Hematopoietic multipotent progenitor cell treated with erythropoietin and hydrocortisone succinate and interleukin-3 and kit ligand, for 17 days (in vitro differentiated cells): ENCODE measurements around the gene GSTO2.

Source experiments
- DNase-seq: peaks from one replicate; pipeline ENCODE4 v3.0.0-alpha.2; 2015; ENCODE audit warnings: low spot score

Gene GSTO2

DNA sequence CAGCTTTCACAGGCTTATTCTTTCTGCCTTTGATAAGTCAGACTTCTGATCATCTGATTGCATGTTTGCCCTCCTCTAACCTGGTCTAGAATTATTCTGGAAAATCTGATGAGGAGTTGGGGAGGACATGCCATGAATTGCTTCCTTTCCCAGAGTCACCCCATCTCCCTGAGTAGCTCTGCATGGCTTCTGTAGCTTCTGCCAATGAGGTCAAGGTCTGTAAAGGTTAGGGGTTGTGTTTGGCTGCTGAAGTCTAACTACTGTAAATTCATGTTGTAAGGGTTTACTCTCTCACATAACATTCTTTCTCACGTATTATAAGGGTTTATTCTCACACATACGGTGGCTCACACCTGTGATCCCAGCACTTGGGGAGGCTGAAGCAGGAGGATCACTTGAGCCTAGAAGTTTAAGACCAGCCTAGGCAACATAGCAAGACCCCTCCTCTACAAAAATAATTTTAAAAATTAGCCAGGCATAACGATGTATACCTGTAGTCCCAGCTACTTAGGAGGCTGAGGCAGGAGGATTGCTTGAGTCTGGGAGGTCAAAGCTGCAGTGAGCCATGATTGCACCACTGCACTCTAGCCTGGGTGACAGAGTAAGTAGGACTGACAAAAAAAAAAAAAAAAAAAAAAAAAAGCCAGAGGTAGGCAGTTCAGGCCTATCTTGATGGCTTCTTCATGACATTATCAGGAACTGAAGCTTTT is 10.7 kb downstream of the GSTO2 start:
- no peak for DNase-seq

DNA sequence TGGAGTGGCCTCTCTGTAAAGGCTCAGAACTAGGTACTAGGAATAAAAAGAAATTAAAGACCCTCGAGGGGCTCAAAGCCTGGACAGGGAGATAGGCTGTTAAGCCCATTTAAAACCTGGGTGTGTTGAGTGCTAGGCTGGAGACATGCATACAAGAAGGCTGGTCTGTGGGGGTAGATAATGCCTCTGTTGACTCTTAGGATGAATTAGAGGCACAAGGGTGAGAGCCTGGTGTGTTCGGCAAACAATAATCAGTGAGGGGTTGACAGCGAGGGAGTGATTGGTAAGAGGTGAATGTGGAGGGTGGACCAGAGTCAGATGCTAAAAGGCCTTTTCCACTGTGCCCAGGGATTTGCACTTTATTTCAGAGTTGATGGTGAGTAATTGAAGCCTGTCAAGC is 12.7 kb downstream of the GSTO2 start:
- DNase-seq: no peak

DNA sequence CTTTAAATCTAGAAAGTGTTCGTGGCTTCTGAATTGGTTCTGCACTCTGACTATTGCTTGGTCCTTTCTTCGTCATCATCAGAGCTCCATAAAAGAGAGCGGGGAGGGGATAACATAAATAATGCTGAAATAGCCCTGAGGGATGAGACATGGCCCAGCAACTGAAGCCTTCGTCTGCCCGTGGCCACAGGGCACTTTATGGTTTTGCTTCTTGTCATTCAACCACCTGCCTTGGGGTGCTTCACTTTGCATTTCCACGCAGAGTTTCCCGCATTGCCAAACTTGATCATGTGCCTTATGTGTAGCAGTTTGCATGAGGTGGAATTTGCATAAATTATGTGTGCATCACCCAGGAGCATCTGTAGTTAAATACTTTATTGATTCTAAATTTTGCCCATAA is 15.9 kb downstream of the GSTO2 start:
- DNase-seq: no peak

DNA sequence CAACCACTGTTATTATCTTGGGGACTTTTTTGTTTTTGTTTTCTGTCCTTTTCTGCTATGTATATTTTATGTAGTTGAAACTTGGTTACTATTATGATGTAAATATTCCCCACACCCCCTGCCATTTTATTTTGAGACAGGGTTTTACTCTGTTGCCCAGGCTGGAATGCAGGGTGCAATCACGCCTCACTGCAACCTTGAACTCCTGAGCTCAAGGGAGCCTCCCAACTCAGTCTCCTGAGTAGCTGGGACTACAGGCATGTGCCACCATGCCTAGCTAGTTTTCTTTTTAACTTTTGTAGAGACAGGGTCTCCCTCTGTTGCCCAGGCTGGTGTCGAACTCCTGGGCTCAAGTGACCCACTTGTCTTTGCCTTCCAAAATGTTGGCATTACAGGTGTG is 18.0 kb downstream of the GSTO2 start:
- DNase-seq: no peak

DNA sequence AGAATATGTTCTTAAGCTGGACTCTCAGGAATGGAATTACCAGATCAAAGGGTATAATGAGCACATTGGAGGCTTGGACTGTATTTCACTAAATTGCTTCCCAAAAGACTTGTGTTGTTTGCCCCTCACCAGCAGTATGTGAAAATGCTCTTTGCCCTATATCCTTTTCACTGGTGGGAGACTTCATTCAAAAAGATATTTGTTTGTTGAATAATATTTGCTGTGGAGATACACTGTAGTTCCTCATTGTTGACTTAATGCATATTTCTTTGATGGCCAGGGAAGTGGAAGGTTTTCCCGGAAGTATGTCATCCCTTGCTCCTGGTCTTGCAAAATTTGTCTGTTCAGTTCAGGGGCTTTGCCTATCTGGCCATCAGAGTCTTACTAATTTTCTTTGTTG is 19.4 kb downstream of the GSTO2 start:
- no peak for DNase-seq

DNA sequence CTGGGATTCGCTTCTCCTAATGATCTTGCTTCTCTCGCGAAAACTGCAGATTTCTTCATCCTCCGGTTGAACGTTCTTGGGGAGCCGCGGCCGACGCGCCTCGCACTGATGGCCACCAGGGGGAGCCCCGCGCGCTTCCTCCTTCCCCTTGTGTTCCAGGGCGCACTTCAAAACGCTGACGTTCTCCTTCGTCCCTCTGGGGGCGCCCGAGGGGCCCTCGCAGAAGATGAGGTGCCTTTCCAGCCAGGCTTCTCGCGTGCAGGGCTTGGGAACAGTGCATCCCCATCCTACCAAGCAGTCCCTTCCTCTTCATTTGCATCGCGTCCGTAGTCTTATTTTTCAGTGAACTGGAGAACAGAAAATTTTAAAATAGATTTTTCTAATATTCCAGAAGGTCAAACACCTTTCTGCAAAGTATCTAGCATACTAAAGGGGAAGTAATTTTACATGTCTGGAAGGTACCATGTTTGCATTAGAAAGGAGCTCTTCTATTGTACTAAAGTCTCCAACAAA is 22.5 kb downstream of the GSTO2 start:
- peak; percentile 91 for DNase-seq

DNA sequence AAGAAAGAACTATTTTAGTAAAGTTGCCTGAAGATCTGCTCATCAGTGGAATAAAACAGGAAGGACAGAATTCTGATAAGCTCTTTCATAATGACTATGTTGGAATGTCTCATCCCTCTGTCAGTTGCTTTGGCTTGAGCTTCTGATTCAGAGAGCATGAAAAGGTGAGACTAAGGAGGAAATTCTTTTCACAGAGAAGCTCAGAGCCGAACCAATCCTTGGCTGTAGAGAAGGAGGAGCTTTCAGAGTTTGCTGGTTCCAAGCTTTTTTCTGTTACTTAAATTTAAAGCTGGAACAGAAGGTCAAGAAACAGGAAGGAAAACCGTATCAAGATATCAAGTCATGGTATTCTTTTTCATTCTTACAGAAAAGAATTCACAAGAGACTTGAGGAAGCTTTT is 24.0 kb downstream of the GSTO2 start:
- DNase-seq: no peak

DNA sequence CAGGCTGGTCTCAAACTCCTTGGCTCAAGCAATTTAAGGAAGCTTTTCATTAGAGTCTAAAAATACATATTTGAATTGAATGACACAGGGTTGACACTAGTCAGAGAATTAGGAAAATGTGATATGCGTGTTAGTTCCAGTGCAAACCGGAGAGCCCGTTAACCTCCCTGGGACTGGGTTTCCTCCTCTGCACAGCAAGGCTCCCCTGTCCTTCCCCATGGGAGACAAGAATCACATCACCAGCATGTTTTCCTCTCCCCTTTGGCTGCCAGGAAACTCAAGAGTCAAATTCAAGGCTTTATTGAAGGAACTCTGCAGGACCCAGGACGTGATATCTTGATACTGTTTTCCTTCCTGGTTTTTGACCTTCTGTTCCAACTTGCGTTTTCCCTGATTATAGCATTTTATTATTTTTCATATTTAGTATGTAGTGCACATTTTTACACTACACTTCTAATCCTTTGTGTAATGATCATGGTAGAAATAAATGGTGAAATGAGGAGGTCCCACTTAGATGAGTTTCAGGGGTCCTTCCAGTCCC is 24.9 kb downstream of the GSTO2 start:
- no peak for DNase-seq

DNA sequence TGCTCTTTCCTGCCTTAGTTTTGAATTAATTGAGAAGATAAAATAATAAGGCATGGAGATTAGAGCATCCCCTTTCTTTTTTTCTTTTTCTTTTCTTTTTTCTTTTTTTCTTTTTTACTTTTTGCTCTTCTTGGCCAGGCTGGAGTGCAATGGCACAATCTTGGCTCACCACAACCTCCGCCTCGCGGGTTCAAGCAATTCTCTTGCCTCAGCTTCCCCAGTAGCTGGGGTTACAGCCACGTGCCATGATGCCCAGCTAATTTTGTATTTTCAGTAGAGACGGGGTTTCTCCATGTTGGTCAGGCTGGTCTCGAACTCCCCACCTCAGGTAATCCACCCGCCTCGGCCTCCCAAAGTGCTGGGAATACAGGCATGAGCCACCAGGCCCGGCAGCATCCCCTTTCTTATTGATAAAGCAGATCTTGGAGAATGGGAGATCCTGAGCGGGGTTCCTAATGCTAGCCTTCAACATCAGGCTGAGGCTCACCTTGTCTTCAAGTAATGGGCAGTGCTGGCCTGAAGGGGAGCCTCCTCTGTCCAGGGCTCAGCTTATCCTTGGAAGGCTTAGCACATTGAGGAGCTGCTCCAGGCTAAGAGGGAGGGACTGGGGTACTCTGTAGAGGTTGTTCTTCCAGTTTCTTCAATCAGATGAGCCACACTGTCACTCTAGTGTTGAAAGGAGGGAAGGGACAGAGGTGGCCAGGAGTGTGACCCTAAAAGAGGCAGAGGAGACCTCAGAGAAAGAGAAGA is 27.9 kb downstream of the GSTO2 start:
- no peak for DNase-seq

DNA sequence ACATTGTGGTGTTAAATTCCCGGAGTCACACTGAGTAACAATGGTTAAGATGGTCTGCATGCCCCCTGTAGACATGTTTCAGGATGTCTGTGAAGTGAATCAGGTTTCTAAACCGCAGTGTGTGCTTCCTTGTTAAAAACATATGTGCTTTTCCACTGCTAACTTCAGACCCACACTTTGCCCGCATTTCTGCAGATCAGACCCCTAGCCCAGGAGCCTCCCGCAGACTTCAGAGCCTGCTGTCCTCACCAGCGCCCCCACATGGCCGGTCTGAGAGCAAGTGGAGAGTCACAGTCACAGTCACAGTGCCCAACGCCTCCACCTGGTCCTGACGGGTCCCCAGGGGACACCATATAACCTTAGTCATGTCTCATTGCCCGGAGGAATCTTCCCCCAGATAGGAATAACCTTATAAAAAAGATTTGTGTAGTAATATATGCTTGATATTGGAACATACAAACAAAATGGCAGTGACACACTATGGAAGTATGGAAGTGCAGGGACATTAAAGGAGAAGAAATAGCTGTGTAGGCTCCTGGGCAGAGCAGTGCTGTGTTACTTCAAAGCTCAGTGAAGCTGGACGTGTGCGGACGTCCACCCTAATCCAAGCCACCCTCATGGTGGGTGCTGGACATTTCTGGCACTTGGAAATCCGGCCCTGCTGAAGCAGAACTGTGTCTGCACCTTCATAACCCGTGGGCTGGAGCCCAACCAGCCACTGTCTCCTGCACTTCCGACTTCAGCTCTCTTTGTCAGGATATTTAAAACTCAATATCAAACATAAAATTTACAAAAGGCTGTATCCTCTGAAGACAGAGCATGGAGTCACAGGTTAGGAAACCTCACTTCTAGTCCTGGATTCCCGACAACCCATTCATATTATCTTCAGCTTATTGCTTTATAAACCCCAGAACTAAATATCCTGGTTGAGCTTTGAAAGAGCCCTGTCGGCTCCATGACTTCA is 29.0 kb downstream of the GSTO2 start:
- DNase-seq: peak; percentile 24

DNA sequence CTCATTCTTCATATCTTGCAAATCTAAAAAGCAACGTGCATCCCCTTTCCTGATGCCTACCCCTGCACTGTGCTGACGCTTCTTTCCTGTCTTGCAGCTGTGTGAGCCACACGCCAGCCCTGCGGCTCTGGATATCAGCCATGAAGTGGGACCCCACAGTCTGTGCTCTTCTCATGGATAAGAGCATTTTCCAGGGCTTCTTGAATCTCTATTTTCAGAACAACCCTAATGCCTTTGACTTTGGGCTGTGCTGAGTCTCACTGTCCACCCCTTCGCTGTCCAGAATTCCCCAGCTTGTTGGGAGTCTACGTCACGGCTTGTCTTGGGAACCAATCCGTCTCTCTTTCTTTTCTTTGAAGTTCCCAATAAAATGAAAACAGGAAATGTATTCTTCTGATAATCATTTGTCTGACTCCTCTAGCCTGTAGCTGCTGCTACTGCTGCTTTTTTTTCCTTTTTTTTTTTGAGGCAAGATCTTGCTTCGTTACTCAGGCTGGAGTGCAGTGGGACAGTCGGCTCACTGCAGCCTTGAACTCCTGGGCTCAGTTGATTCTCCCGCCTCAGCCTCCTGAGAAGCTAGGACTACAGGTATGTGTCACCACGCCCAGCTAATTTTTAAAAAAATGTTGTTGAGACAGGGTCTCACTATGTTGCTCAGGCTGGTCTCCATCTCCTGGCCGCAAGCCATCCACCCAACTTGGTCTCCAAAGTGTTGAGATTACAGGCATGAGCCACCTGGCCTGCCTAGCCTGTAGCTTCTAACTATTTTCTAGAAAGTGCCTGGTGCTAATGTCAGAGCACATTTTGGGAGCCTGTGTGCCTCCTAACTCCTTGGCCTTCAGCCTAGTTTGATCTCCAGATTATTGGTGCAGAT is 30.3 kb downstream of the GSTO2 start:
- no peak for DNase-seq

DNA sequence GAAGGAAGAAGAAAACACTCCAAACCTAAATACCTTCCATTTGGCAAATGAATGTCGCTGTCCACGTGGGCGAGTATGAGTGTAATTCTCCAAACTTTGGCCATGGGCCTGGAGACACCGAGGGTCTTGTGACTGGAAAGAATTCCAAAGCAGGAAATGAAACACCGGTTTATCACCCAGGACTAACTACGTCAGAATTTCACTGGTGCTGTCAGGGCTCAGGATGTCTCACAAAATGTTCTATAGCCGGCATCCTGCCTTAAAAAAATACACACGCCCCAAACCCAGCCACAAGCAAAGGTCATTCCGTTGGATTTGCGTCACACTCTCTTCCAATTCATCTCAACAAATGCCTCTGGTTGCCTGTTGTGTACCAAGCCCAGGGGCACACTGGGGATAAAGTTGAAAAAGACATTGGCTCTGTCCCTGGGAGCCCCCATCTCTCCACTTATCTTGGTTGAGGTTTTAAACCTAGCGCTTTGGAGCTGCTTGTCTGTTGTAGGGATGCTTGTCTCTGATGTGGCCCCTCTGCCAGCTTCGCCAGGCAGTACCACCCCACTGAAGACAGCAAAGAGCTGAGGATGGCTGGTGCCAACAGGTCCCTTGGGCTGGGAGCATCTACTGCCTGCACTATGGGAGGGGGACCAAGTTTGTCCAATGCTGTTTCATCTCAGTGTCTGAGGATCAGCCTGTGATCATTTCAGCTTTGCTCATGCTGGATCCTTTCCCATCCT is 31.2 kb downstream of the GSTO2 start:
- DNase-seq: no peak

DNA sequence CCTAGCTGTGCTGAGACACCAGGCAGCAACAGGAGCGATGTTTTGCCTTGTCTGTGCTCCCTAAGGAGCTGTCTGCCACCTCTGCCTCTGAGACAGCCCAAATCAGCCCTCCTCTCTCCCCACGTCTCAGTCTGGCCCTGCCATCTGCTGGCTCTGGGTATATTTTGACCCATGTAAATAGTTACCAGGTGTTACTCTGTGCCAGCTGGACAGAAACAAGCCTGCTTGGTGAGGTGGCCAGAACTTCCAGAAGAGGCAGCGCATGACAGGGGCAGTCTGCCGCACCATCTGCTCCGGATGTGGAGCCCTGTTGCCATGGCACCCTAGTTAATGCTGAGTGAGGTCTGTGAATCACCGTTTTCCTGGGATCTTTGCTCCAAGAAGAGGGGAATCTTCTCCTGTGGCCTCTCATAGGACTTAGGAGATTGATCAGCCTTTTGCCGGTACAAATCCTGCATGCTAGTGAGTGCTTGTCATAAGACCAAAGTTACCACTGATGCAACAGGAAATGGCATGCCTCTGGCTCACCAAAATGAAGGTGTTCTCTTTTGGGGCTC is 31.8 kb downstream of the GSTO2 start:
- no peak for DNase-seq

DNA sequence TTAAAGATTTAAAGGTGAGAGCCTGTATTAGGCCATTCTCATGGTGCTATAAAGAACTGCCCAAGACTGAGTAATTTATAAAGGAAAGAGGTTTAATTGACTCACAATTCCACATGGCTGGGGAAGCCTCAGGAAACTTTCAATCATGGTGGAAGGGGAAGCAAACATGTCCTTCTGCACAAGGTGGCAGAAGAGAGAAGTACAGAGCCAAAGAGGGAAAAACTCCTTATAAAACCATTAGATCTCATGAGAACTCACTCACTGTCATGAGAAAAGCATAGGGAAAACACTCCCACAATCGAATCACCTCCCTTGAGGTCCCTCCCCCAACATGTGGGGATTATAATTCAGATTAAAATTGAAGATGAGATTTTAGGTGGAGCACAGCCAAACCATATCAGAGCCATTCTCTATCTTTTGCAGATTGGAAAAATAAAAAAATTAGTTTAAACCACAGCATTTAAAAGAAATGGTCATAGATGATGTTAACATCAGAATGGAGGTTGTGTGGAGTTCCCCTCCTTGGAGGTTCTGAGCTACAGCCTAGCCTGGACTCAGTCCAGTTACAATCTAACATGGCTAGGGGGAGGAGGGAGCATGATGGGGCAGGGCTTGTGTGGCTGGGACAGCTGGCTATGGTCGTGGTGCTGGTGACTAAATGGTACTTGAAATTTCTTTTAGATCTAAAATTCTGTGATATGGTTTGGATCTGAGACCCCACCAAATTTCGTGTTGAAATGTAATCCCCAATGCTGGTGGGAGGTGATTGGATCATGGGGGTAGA is 33.1 kb downstream of the GSTO2 start:
- no peak for DNase-seq

DNA sequence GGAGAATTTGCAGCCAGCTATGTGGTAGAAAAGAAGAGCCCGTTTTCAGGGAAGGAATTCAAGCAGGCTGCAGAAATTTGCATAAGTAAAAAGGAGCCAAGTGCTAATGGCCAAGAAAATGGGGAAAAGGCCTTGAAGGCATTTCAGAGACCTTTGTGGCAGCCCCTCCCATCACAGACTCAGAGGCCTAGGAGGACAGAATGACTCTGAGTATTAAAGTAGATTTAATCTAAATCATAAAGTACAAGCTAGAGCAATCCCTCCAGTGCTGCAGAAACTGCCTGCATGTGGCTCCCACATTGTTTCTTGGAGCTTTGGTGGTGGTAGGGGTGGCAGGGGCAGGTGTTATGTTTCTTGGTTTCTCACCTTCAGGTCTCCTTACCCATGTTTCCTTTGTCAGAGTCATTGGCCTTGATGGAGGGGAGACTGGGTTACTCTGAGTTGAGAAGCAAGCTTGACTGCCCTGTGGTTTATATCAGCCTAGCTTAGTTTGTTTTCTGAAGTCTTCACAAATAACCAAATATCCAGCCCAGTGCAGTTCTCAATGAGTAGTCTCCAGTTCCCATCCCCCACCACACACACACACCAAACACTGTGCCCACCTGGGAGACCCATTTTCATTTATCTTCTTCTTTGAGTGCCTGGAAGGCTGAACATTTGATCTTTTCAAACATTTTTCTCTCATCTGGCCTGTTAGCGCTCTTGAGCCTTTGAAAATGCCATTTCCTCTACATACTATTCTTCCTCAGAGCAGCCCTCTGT is 34.8 kb downstream of the GSTO2 start:
- DNase-seq: no peak

DNA sequence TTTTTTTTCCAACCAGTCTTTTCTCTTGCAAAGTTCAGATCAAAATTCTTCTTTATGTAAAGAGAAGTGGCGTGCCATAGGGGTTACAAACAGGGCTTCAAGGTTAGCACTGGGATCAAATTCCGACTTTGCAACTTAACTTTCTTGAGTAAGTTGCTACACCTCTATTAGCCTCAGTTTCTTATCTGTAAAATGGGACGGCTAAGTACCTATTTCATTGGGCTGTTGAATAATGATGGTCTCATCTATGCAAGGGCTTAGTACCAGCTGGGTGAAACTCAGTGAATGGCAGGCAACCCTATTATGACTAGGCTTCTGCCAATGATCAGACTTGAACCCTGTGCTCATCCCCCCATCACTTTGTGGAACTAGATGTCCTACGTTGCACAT is 35.4 kb downstream of the GSTO2 start:
- DNase-seq: no peak

DNA sequence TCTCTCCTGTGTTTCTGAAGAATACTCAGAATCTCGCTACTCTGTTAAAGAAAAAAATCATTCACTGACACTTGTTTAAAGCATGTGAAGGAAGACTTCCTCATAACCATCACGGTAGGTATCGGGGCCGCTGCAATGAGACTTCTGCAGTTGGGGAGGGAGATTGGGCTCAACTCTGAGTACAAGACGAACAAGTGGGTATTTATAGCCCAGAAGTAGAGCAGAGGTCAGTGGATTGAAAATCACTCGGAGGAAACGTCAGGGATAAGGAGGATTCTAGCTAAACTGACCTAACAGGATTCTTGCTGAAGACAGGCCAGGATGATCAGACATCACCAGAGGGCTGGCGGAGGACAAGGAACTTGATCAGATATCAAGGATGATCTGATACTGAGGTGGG is 35.9 kb downstream of the GSTO2 start:
- DNase-seq: no peak

DNA sequence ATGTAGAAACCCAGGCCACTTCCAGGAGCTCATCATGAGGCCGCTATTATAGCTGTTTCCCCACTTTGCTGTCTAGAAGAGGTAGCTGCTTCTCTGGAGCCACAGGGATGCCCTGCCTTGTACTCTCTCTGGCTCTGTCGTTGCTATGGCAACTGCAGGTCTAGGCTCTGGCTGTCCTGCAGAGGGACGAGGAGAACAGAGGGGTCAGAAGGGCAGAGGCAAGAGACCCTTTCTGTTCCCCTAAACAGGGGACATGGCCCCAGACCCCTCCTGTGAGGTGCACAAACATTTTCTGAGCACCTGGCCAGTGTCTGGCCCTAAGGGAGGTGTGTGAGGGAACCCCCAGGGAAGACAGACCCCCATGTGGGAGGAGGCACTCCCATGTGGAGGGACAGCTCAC is 37.9 kb downstream of the GSTO2 start:
- DNase-seq: no peak
